ENCODE results near the gene TEX22.

DNA sequence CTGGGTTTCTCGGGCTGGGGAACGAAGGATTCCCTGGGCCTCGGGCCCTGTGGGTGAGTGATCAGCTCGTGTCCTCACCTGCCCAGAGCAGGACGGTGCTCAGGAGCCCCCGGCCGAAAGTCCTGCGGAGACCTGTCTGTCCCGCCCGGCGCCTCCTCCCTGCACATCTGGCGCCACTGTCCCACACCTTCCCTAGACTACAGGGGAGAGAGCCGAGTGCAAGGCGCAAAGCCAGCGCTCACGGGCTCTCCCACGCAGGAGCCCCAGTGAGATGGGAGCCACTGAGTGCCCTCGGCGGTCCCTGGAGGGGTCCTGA lies 13.1 kb upstream of the TEX22 start:
- TF ChIP-seq EZH2 (IDR thresholded peaks at IDR 0.05), result no peak
- TF ChIP-seq, protein P1, sequence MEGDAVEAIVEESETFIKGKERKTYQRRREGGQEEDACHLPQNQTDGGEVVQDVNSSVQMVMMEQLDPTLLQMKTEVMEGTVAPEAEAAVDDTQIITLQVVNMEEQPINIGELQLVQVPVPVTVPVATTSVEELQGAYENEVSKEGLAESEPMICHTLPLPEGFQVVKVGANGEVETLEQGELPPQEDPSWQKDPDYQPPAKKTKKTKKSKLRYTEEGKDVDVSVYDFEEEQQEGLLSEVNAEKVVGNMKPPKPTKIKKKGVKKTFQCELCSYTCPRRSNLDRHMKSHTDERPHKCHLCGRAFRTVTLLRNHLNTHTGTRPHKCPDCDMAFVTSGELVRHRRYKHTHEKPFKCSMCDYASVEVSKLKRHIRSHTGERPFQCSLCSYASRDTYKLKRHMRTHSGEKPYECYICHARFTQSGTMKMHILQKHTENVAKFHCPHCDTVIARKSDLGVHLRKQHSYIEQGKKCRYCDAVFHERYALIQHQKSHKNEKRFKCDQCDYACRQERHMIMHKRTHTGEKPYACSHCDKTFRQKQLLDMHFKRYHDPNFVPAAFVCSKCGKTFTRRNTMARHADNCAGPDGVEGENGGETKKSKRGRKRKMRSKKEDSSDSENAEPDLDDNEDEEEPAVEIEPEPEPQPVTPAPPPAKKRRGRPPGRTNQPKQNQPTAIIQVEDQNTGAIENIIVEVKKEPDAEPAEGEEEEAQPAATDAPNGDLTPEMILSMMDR (IDR thresholded peaks at IDR 0.05), result no peak

Measured in neural progenitor cell (in vitro differentiated cells).